Forelimb muscle (tissue), 1 donor: ENCODE data around the gene LATS2. TPM values are rescaled to one million over a fixed set of nuclear protein-coding genes. Genes with fewer than 3 reads are reported as not detected.
"Not testable (repeated sequence)": the region's sequence is repeated elsewhere in the genome, so short reads cannot be mapped to it uniquely, and the experiment has no call there.

Experiments
- DNase-seq: peaks from one replicate; pipeline ENCODE4 v3.0.0-alpha.2; 2013; ENCODE audit warnings: low read depth
- polyA plus RNA-seq: library from polyadenylated mRNA; unstranded; fragments of 120-200 nt; gene quantifications from one replicate; pipeline ENCODE4 v1.2.1, GENCODE V29; 2013; ENCODE audit not compliant: insufficient read length

The LATS2 gene
- polyA plus RNA-seq, 1 donor, result 14.4 TPM

DNA sequence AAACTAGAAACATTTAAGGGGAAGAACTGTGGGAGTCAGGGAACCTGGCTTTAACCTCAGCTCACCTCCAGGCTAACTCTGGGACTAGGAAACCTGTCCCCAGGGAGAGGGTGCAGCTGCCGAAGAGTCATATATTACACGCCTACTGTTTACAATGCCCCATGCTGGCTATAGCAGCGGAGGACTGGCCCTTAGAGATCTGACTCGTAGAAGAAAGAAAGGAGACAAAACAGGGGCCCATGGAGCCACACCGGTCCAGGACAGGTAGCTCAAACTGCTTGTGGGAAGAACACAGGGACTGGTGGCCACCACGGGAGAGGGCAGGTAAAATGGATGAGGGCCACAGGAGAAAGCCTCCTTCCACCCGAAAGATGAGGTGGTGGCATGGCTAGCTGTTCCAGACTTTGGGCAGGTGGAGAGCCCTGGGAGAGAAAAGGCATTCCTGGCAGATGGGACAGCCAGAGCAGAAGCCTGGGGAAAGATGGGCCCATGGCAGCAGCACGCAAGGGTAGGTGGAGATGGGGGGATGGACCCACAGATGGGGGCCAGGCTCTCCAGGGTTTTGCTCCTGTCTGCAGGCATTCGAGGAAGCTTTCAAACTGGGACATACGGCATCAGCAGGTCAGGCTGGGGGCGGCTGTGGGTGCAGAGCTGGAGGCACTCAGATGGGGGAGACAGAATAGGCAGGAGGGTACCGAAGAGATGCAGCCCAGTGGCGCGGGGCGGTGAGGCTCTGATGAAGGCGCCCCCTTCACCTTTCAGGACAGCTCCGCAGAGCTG, 69.5 kb downstream of the LATS2 start:
- no peak for DNase-seq

DNA sequence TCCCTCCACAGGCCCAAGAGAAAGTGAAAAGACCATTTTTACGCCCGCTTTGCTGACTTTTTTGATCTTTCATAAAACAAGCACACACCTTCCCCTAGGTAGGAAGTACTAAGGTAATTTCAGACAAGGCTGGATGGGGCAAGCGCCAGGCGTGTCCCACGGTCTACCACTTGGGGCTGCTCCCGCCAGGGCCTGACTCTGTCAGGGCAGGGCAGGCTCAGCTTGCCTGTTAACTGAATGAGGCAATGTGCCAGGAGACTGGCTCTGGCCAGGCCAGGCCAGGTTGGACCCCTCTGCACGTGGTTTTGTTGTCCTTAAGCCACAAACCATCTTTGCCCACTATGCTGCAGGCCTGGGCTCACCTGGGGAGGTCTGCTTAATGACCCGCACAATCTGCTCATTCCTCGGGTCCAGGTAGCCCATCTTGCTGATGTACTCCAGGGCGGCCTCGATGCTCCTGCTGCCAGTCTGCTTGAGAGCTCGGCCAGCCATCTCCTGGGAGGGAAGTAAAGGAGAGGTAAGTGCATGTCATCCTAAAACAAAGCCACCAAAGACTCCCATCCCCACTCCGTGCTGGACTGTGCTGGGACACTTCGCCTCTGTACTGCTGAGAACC, 70.4 kb downstream of the LATS2 start:
- no peak for DNase-seq

DNA sequence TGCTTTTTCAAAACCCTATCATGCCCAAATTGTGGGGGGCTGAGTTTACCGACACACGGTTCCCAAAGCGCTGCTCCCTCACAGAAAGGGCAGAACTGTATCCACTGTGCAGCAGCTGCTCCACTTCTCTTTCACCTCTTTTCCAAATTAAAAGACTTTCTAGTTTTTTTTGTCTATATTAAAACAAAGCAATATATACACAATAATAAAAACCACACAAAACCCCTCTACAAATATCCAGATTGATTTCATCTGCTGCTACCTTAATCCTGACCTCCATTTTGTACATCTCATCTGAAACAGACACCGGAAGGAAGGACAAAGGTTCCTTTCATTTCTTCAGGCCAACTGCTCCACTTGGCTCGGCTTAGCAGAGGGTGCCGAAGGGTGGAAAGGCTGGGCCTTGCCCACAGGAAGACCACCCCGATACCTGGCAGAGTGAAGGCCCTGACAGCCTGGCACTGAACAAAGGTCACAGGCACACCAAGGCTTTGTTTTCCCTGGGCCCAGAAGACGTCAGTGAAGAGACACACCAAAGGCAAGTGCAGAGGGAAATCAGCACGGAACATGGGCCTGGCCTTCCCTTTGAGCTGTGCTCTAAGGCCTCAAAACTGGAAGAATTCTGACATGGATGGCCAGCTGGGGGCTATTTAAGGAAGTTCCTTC, 71.6 kb downstream of the LATS2 start:
- no peak for DNase-seq

DNA sequence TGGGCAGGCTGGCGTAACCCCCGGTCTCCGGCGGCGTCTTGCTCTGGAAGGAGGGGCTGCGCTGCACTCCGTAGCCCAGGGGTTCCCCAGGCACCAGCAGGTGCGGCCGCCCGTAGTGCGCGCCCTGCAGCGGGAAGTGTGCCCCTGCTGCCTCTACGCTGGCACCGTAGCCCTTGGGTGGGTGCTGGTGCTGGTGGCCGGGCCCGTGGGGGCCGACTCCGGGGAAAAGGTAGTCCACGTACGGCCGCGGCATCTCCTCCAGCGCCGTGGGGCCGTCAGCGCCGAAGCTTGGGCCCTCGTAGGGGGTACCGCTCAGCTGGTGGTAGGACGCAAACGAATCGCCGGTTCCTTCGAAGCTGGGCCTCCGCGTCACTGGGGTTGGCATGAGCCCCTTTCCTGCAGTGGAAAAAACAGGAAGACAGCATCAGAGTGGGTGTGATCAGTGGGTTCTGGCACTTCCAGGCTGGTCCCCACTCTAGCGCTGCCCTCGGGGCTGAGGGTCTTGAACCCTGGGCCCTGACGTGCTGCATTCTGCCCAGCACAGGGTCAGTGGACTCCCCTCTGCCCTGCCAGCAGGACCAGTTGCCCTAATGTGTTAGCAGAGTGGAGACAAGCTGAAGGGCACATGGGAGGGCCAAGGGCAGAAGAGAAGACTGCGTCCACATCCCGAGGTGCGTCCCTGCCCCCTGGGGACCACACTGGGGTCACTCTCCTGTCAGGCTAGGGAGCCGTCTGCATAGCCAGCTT, 72.3 kb downstream of the LATS2 start:
- no peak for DNase-seq

DNA sequence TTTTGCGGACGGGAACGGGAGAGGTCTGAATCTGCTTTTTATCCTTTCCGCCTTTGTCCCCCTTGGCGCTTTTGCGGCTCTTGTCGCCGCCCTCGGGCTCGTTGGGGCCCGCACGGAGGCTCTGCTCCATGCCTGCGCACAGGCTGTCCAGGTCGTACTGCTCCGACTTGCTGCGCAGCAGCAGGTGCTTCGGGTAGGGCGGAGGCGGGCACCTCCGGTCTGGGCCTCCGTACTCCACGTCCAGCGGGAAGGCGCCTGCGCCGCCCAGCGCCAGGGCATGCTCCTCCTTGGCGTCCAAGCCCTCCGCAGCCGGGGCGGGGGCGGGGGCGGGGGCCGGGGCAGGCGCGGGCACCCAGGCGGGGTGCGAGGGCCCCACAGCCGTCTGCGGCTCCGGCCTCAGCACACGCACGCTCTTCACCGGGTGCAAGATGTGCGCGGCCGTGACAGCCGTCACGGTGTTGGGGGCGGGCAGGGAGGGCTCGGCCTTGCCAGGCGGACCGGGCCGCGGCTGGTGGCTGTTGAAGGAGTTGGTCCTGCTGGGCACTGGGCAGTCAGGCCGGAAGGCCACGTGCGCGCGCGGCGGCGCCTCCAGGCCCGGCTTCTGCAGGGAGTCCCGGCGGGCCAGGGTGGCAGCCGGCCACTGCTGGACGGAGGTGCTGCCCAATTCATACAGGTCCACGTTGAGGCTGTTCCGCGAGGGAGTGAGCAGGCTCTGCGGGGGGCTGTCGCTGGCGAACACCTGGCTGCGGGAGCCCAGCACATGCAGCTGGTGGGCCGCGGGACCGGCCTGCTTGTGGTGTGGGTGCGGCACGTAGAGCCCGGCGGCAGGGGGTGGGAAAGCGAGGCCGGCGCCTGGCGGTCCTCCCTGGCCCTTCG, 73.1 kb downstream of the LATS2 start:
- DNase-seq, result no peak

DNA sequence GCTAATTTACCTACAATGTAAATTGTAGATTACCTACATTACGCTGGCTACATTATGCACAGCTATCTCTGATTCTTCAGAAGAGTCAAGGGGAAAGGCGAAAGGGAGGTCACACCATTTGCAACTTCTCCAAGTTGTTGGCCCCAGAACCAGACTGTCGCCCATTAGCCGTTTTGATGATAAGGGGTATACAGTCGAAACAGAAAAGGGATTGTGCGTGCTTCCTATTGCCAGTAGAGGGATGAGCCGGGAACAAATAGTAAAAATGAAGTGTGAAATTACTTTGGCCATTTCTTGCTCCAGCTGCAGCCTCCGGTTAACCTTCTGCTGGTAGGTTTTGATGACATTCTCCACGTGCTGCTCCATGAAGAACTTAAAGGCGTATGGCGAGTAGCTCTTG, 73.8 kb downstream of the LATS2 start:
- DNase-seq, result no peak

DNA sequence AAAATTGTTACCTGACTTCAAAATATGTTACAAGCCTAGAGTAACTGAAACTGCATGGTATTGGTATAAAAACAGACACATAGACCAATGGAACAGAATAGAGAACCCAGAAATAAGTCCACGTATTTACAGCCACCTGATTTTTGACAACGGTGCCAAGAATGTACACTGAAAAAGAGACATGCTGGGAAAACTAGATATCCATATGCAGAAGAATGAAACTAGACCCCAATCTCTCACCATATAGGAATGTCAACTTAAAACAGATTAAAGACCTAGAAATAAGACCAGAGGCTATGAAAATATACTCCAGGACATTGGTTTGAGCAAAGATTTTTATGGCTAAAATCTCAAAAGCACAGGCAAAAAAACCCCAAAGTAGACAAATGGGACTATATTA, 76.5 kb downstream of the LATS2 start:
- DNase-seq, result no peak

DNA sequence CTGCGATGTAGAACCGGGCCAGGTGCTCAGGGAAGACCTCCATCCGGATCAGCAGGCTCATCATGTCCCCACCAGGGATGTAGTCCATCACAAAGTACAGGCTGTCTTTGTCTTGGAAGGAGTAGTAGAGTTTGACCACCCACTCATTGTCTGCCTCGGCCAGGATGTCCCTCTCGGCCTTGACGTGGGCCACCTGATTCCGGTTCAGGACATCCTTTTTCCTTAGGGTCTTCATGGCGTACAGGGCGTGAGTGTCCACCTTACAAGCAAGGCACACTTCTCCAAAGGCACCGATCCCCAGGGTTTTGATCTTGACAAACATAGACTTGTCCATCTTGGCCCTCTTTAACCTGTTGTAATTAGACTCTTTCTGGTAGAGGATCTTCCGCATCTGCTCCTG, 78.0 kb downstream of the LATS2 start:
- no peak for DNase-seq

DNA sequence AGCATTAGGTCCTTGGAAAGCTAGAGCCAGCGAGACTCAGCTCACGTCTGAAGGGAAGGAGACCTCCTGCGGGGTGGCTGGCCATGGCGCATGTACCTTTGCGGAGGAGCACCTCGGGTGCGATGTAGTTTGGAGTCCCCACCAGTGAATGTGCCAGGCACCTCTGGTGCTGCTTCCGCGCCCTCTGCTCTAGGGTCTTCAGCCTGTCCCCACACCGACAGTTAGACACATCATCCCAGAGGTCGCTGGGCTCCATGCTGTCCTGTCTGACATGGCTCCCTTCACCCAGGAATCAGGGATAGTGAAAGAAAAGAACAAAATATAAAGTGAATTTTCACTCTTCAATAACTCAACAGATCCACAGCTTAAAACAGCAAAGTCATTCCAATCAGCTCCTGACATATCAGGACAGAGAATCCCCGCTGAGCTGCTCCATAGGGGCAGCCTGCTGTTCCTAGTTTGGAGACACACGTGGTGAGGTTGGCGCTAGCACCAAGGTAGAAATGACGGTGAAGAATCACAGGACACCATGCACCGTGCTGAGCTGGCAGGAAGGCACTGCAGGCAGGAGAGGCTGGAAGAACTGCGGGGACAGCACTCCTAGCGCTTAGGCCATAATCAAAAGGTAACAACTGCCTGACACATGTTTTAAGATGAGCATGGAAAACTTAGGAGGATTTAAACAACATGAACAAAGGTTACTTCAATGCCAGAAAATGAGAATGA, 79.9 kb downstream of the LATS2 start:
- no peak for DNase-seq

DNA sequence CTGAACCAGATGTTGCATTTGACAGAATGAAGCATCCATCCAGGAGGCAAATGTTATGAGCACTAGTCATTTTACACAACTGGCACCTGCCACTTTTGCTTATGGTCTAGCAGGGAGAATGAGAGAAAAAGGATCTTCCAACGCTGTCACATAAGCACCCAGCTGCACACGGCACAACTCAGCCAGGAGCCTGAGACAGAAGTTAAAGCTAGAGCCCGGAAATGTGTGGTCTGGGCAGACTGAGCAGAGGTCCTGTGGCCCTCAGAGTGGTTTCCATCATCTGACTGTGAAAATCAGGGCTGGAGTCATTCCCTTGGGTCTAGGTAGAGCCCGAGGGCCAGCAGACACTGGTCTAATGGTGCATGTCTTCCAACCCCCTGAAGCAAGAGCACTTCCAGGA, 80.5 kb downstream of the LATS2 start:
- no peak for DNase-seq

DNA sequence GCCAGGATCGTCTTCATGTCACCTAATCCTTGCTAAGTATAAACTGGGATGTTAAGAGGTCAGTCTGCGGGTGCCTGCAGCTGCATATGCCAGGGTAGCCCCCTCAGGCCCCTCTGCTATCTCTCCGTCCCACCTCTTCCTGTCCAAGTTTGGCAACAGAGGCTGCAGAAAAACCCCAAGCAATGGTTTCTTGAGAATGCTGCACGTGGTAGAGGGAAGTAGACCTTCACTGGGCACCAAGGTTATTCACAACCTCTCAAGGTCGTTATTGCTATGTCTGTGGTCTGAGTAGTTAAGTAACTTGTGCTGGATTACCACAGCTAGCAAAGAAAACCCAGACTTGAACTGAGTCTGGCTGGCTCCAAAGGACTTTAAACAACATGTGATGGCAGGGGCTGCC, 81.0 kb downstream of the LATS2 start:
- DNase-seq, result no peak

DNA sequence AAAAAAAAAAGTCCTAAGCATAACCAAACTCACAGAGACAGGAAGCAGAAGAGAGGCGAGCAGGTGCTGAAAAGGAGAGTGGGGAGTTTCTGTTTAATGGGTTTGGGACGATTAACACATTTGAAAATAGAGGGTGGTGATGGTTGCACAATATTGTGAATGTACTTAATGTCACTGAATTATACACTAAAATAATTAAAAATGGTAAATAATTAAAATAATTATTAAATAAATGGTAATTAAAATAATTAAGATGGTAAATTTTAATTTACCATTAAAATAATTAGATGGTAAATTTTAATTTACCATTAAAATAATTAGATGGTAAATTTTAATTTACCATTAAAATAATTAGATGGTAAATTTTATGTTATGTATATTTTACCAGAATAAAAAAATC, 84.0 kb downstream of the LATS2 start:
- DNase-seq, result no peak

DNA sequence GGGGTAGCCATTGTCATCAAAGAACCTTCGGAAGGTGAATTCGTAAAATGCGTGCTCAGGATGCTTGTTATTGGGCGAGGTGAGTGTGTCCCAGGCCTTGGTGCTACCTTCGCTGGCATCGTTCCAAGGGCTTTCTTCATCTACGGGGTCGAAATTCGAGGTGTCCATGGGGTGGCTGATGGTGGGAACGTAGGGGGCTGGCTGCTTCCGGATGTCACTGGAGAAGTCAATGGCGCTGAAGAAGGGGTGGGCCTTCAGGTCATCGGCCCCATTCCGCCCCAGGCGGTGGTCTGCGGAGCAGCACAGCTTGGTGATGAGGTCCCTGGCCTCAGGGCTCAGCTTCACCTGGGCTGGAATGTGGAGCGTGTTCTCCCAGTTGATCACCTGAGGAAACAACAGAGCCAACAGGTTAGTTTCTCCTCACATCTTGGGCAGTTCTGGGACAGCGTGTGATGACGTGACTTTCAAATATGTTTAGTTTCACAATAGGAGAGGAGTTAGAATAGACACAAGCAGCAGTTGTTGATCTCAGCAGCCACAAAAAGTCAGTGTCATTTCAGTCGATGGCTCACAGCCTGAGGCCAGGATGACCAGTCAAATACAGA, 86.3 kb downstream of the LATS2 start:
- DNase-seq, result no peak

DNA sequence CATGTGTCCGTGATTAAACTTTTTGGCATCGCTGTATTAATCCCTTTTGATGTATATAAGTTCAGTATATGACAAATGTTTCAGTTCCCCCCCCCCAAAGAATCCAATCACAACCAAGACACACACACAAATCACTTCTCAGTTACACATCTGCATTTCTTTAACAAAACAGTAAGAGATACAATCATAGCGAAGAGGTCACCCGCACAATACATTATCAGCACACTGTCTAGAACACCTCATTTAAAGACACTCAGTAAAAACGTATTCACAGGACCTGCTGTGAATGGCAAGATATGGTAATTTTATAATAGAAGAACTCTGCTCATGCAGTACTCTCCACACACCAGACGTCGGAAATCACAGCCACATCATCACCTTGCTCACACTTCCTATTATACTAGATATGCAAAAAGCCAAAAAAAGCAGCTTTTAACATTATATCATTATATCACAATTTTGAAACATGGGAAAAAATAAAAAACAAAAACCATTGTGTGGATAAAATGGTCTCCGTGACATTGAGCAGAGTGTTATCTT, 87.4 kb downstream of the LATS2 start:
- no peak for DNase-seq

DNA sequence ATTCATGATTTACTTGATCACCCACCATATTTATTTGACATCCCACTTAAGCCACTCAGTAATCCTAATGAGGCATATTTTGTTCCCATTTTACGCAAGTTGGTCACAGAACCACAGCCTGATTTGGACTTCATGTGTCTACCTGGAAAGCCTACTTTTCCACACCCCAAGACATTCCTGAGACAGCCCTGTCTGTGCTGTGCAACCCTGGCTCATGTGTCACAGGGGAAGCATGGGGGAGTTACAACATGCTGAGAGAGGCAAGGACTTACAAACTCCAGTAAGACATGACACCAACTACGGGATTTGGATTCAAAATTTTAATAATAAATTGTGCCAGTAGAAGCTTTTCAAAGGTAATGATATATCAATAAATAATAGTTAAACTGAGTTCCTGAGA, 88.7 kb downstream of the LATS2 start:
- no peak for DNase-seq

DNA sequence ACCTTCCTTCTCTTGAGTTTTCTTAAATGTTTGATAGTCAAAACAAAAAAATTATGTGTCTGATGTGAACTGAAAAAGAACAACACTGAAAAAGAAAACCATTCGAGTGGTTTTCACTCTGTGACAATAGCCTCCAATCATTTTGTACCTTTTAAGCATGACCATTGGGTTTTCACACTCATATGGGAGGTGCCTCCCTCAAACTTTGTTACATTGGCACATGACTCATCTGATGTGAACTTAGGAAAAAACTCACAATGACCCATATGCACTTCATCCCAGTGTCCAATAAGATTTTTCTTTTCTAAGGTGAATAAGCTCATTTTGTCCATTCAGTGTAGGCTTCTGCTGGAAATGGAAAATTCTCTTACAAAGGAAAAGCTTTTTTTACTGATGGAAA, 92.2 kb downstream of the LATS2 start:
- DNase-seq, result no peak

DNA sequence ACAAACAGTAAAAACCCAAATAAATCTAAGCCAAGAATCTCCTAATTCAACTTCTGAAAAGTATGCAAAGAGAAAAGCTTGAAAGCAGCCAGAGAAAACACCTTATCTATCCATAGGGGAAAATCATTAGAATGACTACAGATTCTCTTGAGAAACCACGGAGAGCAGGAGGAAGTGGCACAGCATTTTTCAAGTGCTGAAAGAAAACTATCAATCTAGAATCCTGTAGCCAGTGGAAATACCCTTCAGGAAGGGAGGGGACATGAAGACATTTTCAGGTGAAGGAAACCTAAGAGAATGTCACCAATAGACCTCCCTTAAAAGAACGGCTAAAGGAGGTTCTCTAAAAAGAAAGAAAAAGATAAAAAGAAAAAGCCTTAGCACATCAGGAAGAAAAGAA, 92.6 kb downstream of the LATS2 start:
- no peak for DNase-seq

DNA sequence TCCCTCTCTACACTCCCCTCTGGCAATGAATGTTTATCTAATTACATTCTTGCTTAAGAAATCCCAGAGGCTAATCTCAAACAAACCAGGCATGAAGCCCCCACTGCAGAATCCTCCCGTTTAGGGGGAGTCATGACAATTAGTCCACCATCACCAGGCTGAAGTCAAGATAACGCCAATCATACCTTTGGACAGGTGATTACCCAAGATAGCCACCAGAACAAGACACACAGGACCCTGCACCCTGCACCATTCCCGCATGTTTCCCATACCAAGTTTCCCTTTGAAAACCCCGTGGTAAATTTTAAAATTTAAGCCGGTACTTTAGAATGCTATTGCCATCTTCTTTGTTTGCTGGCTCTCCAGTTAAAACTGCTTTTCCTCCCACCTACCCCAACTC, 94.0 kb downstream of the LATS2 start:
- no peak for DNase-seq

DNA sequence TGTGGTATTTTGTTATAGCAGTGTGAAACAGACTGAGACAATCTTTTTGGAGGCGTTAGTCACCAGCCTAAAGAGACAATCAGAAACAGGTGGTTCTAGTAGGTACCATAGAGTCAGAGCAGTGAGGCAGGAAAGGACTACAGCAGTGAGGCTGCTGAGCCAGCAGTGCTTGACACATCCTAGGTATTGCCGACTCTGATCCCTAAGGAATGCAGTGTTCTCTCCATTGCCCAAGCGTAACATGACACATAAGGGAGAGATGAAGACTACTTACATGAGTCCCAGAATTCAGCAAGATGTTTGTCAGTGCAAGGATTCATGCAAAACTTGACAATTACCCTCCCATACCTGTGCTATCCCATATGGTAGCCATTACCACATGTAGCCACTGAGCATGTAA, 96.5 kb downstream of the LATS2 start:
- DNase-seq, result no peak

DNA sequence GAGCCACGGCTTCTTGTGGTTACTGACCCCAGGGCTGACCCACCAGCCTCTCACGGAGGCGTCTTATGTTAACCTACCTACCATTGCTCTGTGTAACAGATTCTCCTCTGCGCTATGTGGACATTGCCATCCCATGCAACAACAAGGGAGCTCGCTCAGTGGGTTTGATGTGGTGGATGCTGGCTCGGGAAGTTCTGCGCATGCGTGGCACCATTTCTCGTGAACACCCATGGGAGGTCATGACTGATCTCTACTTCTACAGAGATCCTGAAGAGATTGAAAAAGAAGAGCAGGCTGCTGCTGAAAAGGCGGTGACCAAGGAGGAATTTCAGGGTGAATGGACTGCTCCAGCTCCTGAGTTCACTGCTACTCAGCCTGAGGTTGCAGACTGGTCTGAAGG, 99.7 kb downstream of the LATS2 start:
- DNase-seq, result not testable (repeated sequence)
